Thyroid gland (tissue), 4 donors: ENCODE data around the gene SLC44A4.

Source experiments
- POLR2A ChIP-seq, 2 donors: fragments of 450-650 bp; IDR thresholded peaks; one replicate each; pipeline ENCODE4 v1.6.1; 2017; ENCODE audit warnings: antibody characterized with exemption in 2 of 2, mild to moderate bottlenecking in 2 of 2, moderate library complexity in 1 of 2
- TF ChIP-seq, protein P1 (sequence below), 6 experiments: fragments of 200-600 bp in 3 of 6; fragments of 450-650 bp in 3 of 6; sonication (generic) in 3 of 6; IDR thresholded peaks; one replicate each; pipeline ENCODE4 v1.5.1; 2016 to 2019; ENCODE audit warnings: antibody characterized with exemption in 6 of 6, mild to moderate bottlenecking in 2 of 6, inconsistent platforms in 1 of 6, moderate library complexity in 1 of 6

DNA sequence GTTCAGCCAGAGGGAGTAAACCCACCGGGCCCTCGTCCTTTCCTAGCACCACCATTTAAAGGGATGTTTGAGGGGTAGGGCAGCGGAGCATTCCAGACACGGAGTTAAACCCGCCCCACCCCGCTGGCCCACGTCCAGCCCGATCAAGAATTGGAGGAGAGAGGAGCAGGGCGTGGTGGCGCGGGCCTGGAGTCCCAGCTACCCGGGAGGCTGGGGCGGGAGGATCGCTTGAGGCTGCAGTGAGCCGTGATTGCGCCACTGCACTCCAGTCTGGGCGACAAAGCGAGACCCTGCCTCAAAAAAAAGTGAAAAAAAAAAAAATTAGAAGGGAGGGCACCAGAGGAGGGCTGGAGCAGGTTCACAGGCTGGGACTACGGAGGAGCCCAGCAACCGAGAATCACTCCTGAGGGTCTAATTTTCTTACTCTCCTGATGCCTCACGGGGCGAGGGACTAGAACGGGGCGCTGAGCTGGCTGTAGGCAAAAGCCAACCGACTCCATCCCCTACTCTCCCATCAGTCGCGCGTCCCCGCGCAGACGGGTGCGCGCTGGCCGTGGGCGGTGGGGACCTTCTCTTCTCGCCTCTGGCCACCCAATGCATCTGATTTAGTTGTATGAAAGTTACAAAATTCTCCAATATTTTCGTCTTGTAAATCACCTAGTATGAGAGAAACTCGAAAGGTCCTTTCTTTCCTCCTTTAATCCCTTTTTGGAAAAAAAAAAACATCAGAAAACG is 57.3 kb downstream of the SLC44A4 start:
- TF ChIP-seq, protein P1, sequence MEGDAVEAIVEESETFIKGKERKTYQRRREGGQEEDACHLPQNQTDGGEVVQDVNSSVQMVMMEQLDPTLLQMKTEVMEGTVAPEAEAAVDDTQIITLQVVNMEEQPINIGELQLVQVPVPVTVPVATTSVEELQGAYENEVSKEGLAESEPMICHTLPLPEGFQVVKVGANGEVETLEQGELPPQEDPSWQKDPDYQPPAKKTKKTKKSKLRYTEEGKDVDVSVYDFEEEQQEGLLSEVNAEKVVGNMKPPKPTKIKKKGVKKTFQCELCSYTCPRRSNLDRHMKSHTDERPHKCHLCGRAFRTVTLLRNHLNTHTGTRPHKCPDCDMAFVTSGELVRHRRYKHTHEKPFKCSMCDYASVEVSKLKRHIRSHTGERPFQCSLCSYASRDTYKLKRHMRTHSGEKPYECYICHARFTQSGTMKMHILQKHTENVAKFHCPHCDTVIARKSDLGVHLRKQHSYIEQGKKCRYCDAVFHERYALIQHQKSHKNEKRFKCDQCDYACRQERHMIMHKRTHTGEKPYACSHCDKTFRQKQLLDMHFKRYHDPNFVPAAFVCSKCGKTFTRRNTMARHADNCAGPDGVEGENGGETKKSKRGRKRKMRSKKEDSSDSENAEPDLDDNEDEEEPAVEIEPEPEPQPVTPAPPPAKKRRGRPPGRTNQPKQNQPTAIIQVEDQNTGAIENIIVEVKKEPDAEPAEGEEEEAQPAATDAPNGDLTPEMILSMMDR (IDR thresholded peaks at IDR 0.05) = peak in 1 of 6 experiments; percentile 3
- no peak for TF ChIP-seq POLR2A (IDR thresholded peaks at IDR 0.05)
